HG02571 (cell line): ENCODE data around the gene PLEKHG4B.
"Not testable (repeated sequence)": the region's sequence is repeated elsewhere in the genome, so short reads cannot be mapped to it uniquely, and the experiment has no call there.

ENCODE experiments used
- ATAC-seq: cut with Tn5 transposase; IDR thresholded peaks from one replicate; pipeline ENCODE4 v1.9.1; 2021; ENCODE audit warnings: mild to moderate bottlenecking, moderate library complexity; ENCODE audit not compliant: unreplicated experiment

The PLEKHG4B gene

GRCh38 chr5:154826-155225 lies 62.9 kb downstream of the PLEKHG4B start:
- no peak for ATAC-seq

- no peak for ATAC-seq
Measured at GRCh38 chr5:155651-156410, 63.9 kb downstream of the PLEKHG4B start.

GRCh38 chr5:156411-157072 lies 64.6 kb downstream of the PLEKHG4B start:
- no peak for ATAC-seq

GRCh38 chr5:157126-157715 lies 65.3 kb downstream of the PLEKHG4B start:
- no peak for ATAC-seq

GRCh38 chr5:157801-158200 lies 65.8 kb downstream of the PLEKHG4B start:
- ATAC-seq, result no peak

- no peak for ATAC-seq
Measured at GRCh38 chr5:158807-159447, 67.0 kb downstream of the PLEKHG4B start.

GRCh38 chr5:159448-160172 lies 67.6 kb downstream of the PLEKHG4B start:
- no peak for ATAC-seq

- ATAC-seq, result no peak
Measured at GRCh38 chr5:160173-160510, 68.2 kb downstream of the PLEKHG4B start.

GRCh38 chr5:160921-161802 lies 69.2 kb downstream of the PLEKHG4B start:
- no peak for ATAC-seq

- ATAC-seq, result no peak
Measured at GRCh38 chr5:161803-162110, 69.8 kb downstream of the PLEKHG4B start.

- no peak for ATAC-seq
Measured at GRCh38 chr5:162190-162564, 70.2 kb downstream of the PLEKHG4B start.

- ATAC-seq, result no peak
Measured at GRCh38 chr5:162565-163337, 70.8 kb downstream of the PLEKHG4B start.

- no peak for ATAC-seq
Measured at GRCh38 chr5:163338-163620, 71.3 kb downstream of the PLEKHG4B start.

- ATAC-seq, result no peak
Measured at GRCh38 chr5:163841-164240, 71.9 kb downstream of the PLEKHG4B start.

GRCh38 chr5:164244-164643 lies 72.3 kb downstream of the PLEKHG4B start:
- no peak for ATAC-seq

GRCh38 chr5:164783-165182 lies 72.8 kb downstream of the PLEKHG4B start:
- not testable (repeated sequence) for ATAC-seq

- ATAC-seq, result no peak
Measured at GRCh38 chr5:166441-167372, 74.7 kb downstream of the PLEKHG4B start.

GRCh38 chr5:167511-167910 lies 75.5 kb downstream of the PLEKHG4B start:
- ATAC-seq, result no peak
